Measurements from ENCODE around the gene RACGAP1. TPM values are rescaled to one million over a fixed set of nuclear protein-coding genes. Genes with fewer than 3 reads are reported as not detected.

RACGAP1 gene
- total RNA-seq, 2 donors from 2014 or later, result 3.9 to 4.6 TPM

- 55 to 59% methylated on average over 10 of the region's 10 CpGs for WGBS, 2 donors
- H3K9me3 ChIP-seq, result no peaks in the 10 kb centered on the region
These were observed 54.6 kb downstream of the RACGAP1 start for GRCh38 chr12:49970658-49971057.

GRCh38 chr12:49969651-49970429 is 55.5 kb downstream of the RACGAP1 start:
- intact Hi-C loops (cut with DNase I), result loop anchor here (5.0 kb wide), 1 partner anchor 92 kb away; no protein-coding TSS in a partner anchor
- WGBS, 2 donors, result 70 to 74% methylated on average over 12 of the region's 12 CpGs
- no peak for TF ChIP-seq CTCF (IDR thresholded peaks at IDR 0.05)
- TF ChIP-seq POLR2A (IDR thresholded peaks at IDR 0.05), result no peak
- Histone ChIP-seq H3K4me1 (peaks cover 11% of the 10 kb centered on the region), H3K36me3 (replicated peaks in 1 of 2; ENCODE audit: insufficient read depth in 1 of 2, low read depth in 2 of 2) (no peaks in the 10 kb centered on the region), H3K9me3 (no peaks in the 10 kb centered on the region), H3K27me3 (no peaks in the 10 kb centered on the region), H3K27ac (no peak overlapping the region), H3K4me3 (no peak overlapping the region)
- no peak for ATAC-seq
- no peak for DNase-seq

More at GRCh38 chr12:49970658-49971057, 54.6 kb downstream of the RACGAP1 start:
- Histone ChIP-seq H3K27me3 (no peaks in the 10 kb centered on the region), H3K36me3 (replicated peaks in 1 of 2; ENCODE audit: insufficient read depth in 1 of 2, low read depth in 2 of 2) (no peaks in the 10 kb centered on the region), H3K4me3 (no peak overlapping the region), H3K4me1 (peaks cover 11% of the 10 kb centered on the region), H3K27ac (no peak overlapping the region)
- intact Hi-C loops (cut with DNase I), result loop anchor here (5.0 kb wide), 1 partner anchor 92 kb away; no protein-coding TSS in a partner anchor
- no peak for ATAC-seq
- no peak for TF ChIP-seq POLR2A (IDR thresholded peaks at IDR 0.05)
- no peak for TF ChIP-seq CTCF (IDR thresholded peaks at IDR 0.05)
- DNase-seq, result no peak

- Histone ChIP-seq H3K27me3 (no peaks in the 10 kb centered on the region), H3K36me3 (replicated peaks in 1 of 2; ENCODE audit: insufficient read depth in 1 of 2, low read depth in 2 of 2) (no peaks in the 10 kb centered on the region), H3K4me1 (peaks cover 11% of the 10 kb centered on the region), H3K27ac (no peak overlapping the region), H3K4me3 (no peak overlapping the region), H3K9me3 (no peaks in the 10 kb centered on the region)
- DNase-seq, result no peak
- ATAC-seq, result no peak
- no peak for TF ChIP-seq POLR2A (IDR thresholded peaks at IDR 0.05)
- no peak for TF ChIP-seq CTCF (IDR thresholded peaks at IDR 0.05)
- intact Hi-C loops (cut with DNase I), result no loop called here
- 75 to 80% methylated on average over 1 to 5 of the region's 5 CpGs for WGBS, 2 donors
These were observed 56.3 kb downstream of the RACGAP1 start for GRCh38 chr12:49969027-49969426.

DNA sequence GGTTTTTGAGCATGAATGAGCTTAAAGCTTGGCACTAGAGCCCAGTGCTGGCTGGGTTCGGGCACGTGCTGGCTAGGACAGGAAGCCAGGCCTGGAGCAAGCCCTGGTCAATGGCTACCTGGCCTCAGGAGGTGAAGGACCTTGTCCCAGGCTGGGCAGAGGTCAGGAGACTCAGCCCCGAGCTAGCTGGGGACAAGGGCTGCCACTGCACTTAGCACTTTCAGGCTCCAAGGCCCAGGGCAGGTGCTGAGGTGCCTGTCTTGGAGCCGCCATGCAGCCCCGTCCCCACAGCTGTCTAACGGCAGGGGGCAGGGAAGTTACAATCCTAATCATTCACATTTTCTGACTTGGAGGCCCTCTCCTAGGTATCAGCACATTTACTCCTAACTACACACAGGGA is 56.8 kb downstream of the RACGAP1 start:
- no peak for TF ChIP-seq POLR2A (IDR thresholded peaks at IDR 0.05)
- no peak for TF ChIP-seq CTCF (IDR thresholded peaks at IDR 0.05)
- intact Hi-C loops (cut with DNase I), result no loop called here
- WGBS, 2 donors, result 78 to 95% methylated on average over 4 to 6 of the region's 6 CpGs
- Histone ChIP-seq H3K27me3 (no peaks in the 10 kb centered on the region), H3K9me3 (no peaks in the 10 kb centered on the region), H3K4me1 (peaks cover 15% of the 10 kb centered on the region), H3K4me3 (no peak overlapping the region), H3K27ac (no peak overlapping the region), H3K36me3 (replicated peaks in 1 of 2; ENCODE audit: insufficient read depth in 1 of 2, low read depth in 2 of 2) (no peaks in the 10 kb centered on the region)
- DNase-seq (no peak), ATAC-seq (no peak)
